ENCODE results near the gene SCARF1.

DNA sequence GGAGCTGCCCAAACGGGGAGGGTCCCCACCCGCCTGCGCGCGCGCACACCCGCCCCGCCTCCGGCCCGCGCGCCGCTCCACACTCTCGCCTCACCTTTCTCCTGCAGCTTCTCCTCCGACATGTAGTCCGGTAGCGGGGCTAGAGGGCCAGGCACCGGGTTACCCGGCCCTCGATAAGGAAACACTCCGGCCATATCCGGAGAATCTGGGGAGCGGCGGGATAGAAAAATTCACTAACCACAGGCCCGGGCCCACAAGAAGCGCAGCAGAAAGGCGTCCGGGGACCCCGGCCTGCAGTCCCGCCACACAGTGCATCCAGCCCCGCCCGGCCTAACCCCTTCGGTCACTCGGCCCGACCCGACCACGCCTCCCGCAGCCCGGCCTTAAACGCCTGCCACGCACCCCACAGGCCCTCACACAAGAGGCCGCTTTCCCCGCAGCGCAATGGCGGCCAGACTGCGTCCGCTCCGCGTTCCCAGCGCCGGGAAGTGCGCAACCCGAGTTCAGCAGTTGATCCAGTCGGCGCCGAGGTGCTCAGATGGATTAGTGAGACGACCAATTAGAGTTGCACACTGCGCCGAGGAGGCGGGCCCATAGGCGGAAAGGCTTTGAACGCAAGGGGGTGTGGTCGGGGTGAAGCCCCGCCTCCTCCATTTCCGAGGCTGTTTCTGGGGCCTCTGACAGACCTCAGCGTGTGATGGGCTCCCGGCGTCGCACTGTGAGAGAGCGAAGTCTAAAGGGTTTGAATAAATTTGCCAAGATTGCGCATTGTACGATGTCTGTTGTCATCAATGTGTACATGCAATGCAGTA is 39.1 kb upstream of the SCARF1 start, which contains the start of gene PRPF8:
- TF ChIP-seq POLR2A (IDR thresholded peaks at IDR 0.05; ENCODE audit: low read depth, low read length) (peak; percentile 92), POLR2AphosphoS5 (IDR thresholded peaks at IDR 0.05; ENCODE audit: low read depth, low read length) (peak; percentile 95)

Measured in GM12892 (cell line).